Endothelial cell of umbilical vein (primary cell): ENCODE data around the gene ARHGEF39. TPM values are rescaled to one million over a fixed set of nuclear protein-coding genes. Genes with fewer than 3 reads are reported as not detected.
"Not testable (repeated sequence)": the region's sequence is repeated elsewhere in the genome, so short reads cannot be mapped to it uniquely, and the experiment has no call there.

Experiments used
- BruUV-seq: library from RNA; stranded (reverse); fragments of 400-500 nt; replicated peaks from 2 replicates; lab custom pipeline; 2021; lab: Mats Ljungman, UMichigan
- CTCF ChIA-PET: fragments of 300-600, 350-600 bp; sonication (Branson Sonifier 250); formaldehyde crosslinking; loops from one replicate; lab custom pipeline; 2021; ENCODE audit warnings: antibody characterized with exemption, inconsistent platforms; lab: Charles Lee
- POLR2A ChIA-PET: fragments of 300-600, 350-600 bp; sonication (Branson Sonifier 250); formaldehyde crosslinking; loops from one replicate; lab custom pipeline; 2021; ENCODE audit warnings: antibody characterized with exemption, inconsistent platforms; lab: Charles Lee
- DNase-seq: peaks from one replicate; pipeline ENCODE4 v3.0.0-alpha.2; 2011; ENCODE audit warnings: low read depth, low spot score
- FAIRE-seq: peaks from 2 replicates; lab custom pipeline; 2011; peaks lifted over from hg19 to GRCh38; lab: Jason Lieb, UNC
- H2AFZ ChIP-seq: 2 replicates; pipeline ENCODE4 v1.6.0; 2012; ENCODE audit warnings: low read depth, low read length, control low read depth, inconsistent platforms
- H3K27ac ChIP-seq: 2 replicates; pipeline ENCODE4 v1.5.1; 2011; ENCODE audit warnings: low read depth, mild to moderate bottlenecking, control low read depth, low read length, moderate library complexity; ENCODE audit not compliant: insufficient read depth
- H3K27me3 ChIP-seq, 2 experiments: 2 replicates each; pipeline versions ENCODE4 v1.6.0 to v1.6.1; 2011; ENCODE audit warnings: low read length in 2 of 2, mixed read lengths in 1 of 2; ENCODE audit not compliant: control insufficient read depth in 2 of 2, insufficient read depth in 2 of 2
- H3K36me3 ChIP-seq, 2 experiments: 2 replicates in 1 of 2; 3 replicates in 1 of 2; pipeline ENCODE4 v1.5.1; 2011; ENCODE audit warnings: low read length in 2 of 2, mild to moderate bottlenecking in 1 of 2, moderate library complexity in 1 of 2; ENCODE audit not compliant: control insufficient read depth in 2 of 2, insufficient read depth in 2 of 2; ENCODE audit errors: extremely low read depth in 1 of 2
- H3K4me1 ChIP-seq: 3 replicates; pipeline ENCODE4 v1.5.1; 2011; ENCODE audit warnings: mild to moderate bottlenecking, low read length; ENCODE audit not compliant: control insufficient read depth, insufficient read depth; ENCODE audit errors: extremely low read depth
- H3K4me2 ChIP-seq: 2 replicates; pipeline ENCODE4 v1.6.1; 2011; ENCODE audit warnings: low read length, control low read depth, mixed read lengths; ENCODE audit not compliant: insufficient read depth
- H3K4me3 ChIP-seq, 3 experiments: fragments of 200-600 bp in 1 of 3; sonication (generic), shearing (Covaris generic) in 1 of 3; replicated peaks in 1 of 3; 2 replicates each; pipeline ENCODE4 v1.5.1; 2011 to 2016; ENCODE audit warnings: control low read depth in 3 of 3, low read length in 3 of 3, mild to moderate bottlenecking in 2 of 3, inconsistent platforms in 1 of 3, low read depth in 1 of 3, moderate library complexity in 1 of 3; ENCODE audit not compliant: insufficient read depth in 1 of 3
- H3K79me2 ChIP-seq: 2 replicates; pipeline ENCODE4 v1.6.0; 2012; ENCODE audit warnings: low read length, inconsistent platforms; ENCODE audit not compliant: control insufficient read depth, insufficient read depth
- H3K9ac ChIP-seq: replicated peaks from 2 replicates; pipeline ENCODE3; 2011; ENCODE audit warnings: low read length, control low read depth; ENCODE audit not compliant: insufficient read depth; ENCODE audit errors: extremely low read depth
- H3K9me1 ChIP-seq: replicated peaks from 3 replicates; pipeline ENCODE4 v1.6.0; 2011; ENCODE audit warnings: mild to moderate bottlenecking, low read length; ENCODE audit not compliant: control insufficient read depth, insufficient read depth; ENCODE audit errors: extremely low read depth
- H3K9me3 ChIP-seq: replicated peaks from 2 replicates; pipeline ENCODE4 v1.5.1; 2012; ENCODE audit warnings: low read length, inconsistent platforms; ENCODE audit not compliant: control insufficient read depth, insufficient read depth
- H4K20me1 ChIP-seq: replicated peaks from 2 replicates; pipeline ENCODE3; 2011; ENCODE audit warnings: mild to moderate bottlenecking, low read length; ENCODE audit not compliant: control insufficient read depth, insufficient read depth; ENCODE audit errors: extremely low read depth
- CTCF ChIP-seq, 2 donors: IDR thresholded peaks; 1 replicate in 1 of 2; 2 replicates in 1 of 2; pipeline ENCODE4 v1.5.1; 2011; ENCODE audit warnings: low read length in 2 of 2, mild to moderate bottlenecking in 2 of 2, moderate library complexity in 2 of 2, control low read depth in 1 of 2, inconsistent platforms in 1 of 2, low read depth in 1 of 2; ENCODE audit not compliant: insufficient read depth in 1 of 2; ENCODE audit errors: extremely low read depth in 1 of 2
- EZH2 ChIP-seq: IDR thresholded peaks from 2 replicates; pipeline ENCODE4 v1.6.1; 2012; ENCODE audit warnings: borderline replicate concordance, low read depth, mild to moderate bottlenecking, moderate library complexity, low read length, inconsistent platforms; ENCODE audit not compliant: severe bottlenecking
- FOS ChIP-seq: IDR thresholded peaks from 2 replicates; pipeline ENCODE4 v1.6.1; 2011; ENCODE audit warnings: mild to moderate bottlenecking, low read length, moderate library complexity, borderline replicate concordance; ENCODE audit not compliant: insufficient read depth
- GATA2 ChIP-seq: IDR thresholded peaks from 2 replicates; pipeline ENCODE4 v1.7.0; 2011; ENCODE audit warnings: low read depth, mild to moderate bottlenecking, moderate library complexity, mixed read lengths, low read length; ENCODE audit not compliant: insufficient read length, insufficient read depth
- JUN ChIP-seq: IDR thresholded peaks from 2 replicates; pipeline ENCODE4 v1.6.1; 2011; ENCODE audit warnings: borderline replicate concordance, low read depth; ENCODE audit not compliant: insufficient read length, insufficient read depth
- MAX ChIP-seq: IDR thresholded peaks from 2 replicates; pipeline ENCODE4 v1.6.1; 2011; ENCODE audit not compliant: insufficient read depth, insufficient read length
- MYC ChIP-seq: IDR thresholded peaks from one replicate; pipeline ENCODE4 v1.6.1; 2011; ENCODE audit warnings: mild to moderate bottlenecking, low read depth, low read length
- POLR2A ChIP-seq: IDR thresholded peaks from 2 replicates; pipeline ENCODE4 v1.6.1; 2012; ENCODE audit warnings: low read depth, mild to moderate bottlenecking, control low read depth, low read length
- POLR2AphosphoS5 ChIP-seq: IDR thresholded peaks from 2 replicates; pipeline ENCODE4 v1.6.1; 2012; ENCODE audit warnings: low read depth, mild to moderate bottlenecking, control low read depth, low read length, moderate library complexity; ENCODE audit not compliant: insufficient read depth
- dilution Hi-C: fragments of 300-500 bp; cut with MboI; formaldehyde crosslinking; loops from one replicate; pipeline ENCODE4 v1.15.0; 2019; ENCODE audit warnings: low sequenced_read_pairs; ENCODE audit not compliant: extremely low pct_ligation_motif_present
- intact Hi-C: fragments of 100-400 bp; cut with micrococcal nuclease; formaldehyde crosslinking; loops from one replicate; pipeline ENCODE4 v1.10.0; 2022
- polyA plus RNA-seq, 4 experiments: library from polyadenylated mRNA; depleted of rRNA in 3 of 4; stranded (reverse) in 3 of 4; unstranded in 1 of 4; fragments of >200 nt; gene quantifications; 2 replicates each; pipeline versions ENCODE4 v1.2.1 to v1.2.3, GENCODE V29; 2011 to 2012; ENCODE audit warnings: missing spikeins in 1 of 4
- total RNA-seq: library from RNA; stranded (reverse); gene quantifications from 2 replicates; pipeline ENCODE4 v1.2.3, GENCODE V29; 2021

ARHGEF39 gene
- total and polyA plus RNA-seq, 2 donors (not counting 3 experiments of a cell fraction or from before 2014, with no cell fraction given): 4.7 to 6.5 TPM

GRCh38 chr9:35646153-35646532 is 18.9 kb downstream of the ARHGEF39 start:
- intact Hi-C loops: loop anchor here (5.0 kb wide), 2 partner anchors 164 to 236 kb away; no protein-coding TSS in a partner anchor
- TF ChIP-seq EZH2 (no peak), JUN (no peak), POLR2A (no peak), POLR2AphosphoS5 (no peak), FOS (no peak), MYC (no peak), GATA2 (no peak), CTCF (IDR thresholded peaks at IDR 0.05; ENCODE audit: extremely low read depth in 1 of 2, insufficient read depth in 1 of 2, low read depth in 1 of 2, low read length in 2 of 2) (no peak), MAX (no peak)
- Histone ChIP-seq H4K20me1 (no peaks in the 10 kb centered on the region), H3K4me3 (peak overlapping the region; percentile 39 to 80 (median 47)), H3K4me1 (peaks cover 6% of the 10 kb centered on the region), H3K27ac (no peak overlapping the region), H3K9ac (peak overlapping the region; percentile 65), H3K27me3 (peaks cover 0 to 2% of the 10 kb centered on the region in 2 experiments), H2AFZ (peak overlapping the region; percentile 98), H3K36me3 (no peaks in the 10 kb centered on the region), H3K9me3 (no peaks in the 10 kb centered on the region), H3K79me2 (no peaks in the 10 kb centered on the region), H3K9me1 (no peaks in the 10 kb centered on the region), H3K4me2 (peak overlapping the region; percentile 95)
- dilution Hi-C loops: no loop called here
- BruUV-seq: no TSS peak
- no peak for FAIRE-seq
- no peak for DNase-seq
- ChIA-PET CTCF (interaction anchor here (0.9 to 2.4 kb wide), 11 partner anchors 11 to 392 kb away, joined by 3 to 27 read pairs (median 5); partner anchors contain the start of genes CCDC107 and RMRP), POLR2A (no interaction called here)

- H3K36me3 ChIP-seq, H3K4me1 ChIP-seq, H3K79me2 ChIP-seq, H4K20me1 ChIP-seq, dilution Hi-C loops, H3K4me2 ChIP-seq, H3K9me3 ChIP-seq, H3K27ac ChIP-seq, BruUV-seq, H3K9ac ChIP-seq, DNase-seq, H3K9me1 ChIP-seq, H3K4me3 ChIP-seq, H3K27me3 ChIP-seq, POLR2A ChIA-PET: not testable (repeated sequence)
- intact Hi-C loops: loop anchor here (5.0 kb wide), 2 partner anchors 163 to 237 kb away; no protein-coding TSS in a partner anchor
- CTCF ChIA-PET: interaction anchor here (0.9 to 2.4 kb wide), 10 partner anchors 11 to 393 kb away, joined by 3 to 27 read pairs (median 6); partner anchors contain the start of genes CCDC107 and RMRP
- peak overlapping the region; percentile 98 for H2AFZ ChIP-seq
- FAIRE-seq: peak; percentile 59
These were observed 19.3 kb downstream of the ARHGEF39 start for GRCh38 chr9:35645736-35646135.
